Thyroid gland (tissue), 4 donors: Measurements from ENCODE around the gene FANCB. TPM values are rescaled to one million over a fixed set of nuclear protein-coding genes. Genes with fewer than 3 reads are reported as not detected.

Experiments
- DNase-seq, 2 donors: peaks; one replicate each; pipeline ENCODE4 v3.0.0-alpha.2; 2019
- H3K27ac ChIP-seq, 3 donors: fragments of 200-600 bp; sonication (generic); 1 replicate in 2 of 3; 2 replicates in 1 of 3; pipeline ENCODE4 v1.5.1; 2016 to 2019; ENCODE audit warnings: mild to moderate bottlenecking in 1 of 3, moderate library complexity in 1 of 3
- H3K27me3 ChIP-seq: fragments of 200-600 bp; sonication (generic); one replicate; pipeline ENCODE4 v1.5.1; 2019
- H3K36me3 ChIP-seq, 2 donors: fragments of 200-600 bp; sonication (generic); one replicate each; pipeline ENCODE4 v1.5.1; 2016 to 2019
- H3K4me1 ChIP-seq, 2 donors: fragments of 200-600 bp; sonication (generic); one replicate each; pipeline ENCODE4 v1.5.1; 2017 to 2019
- H3K4me3 ChIP-seq, 3 donors: fragments of 200-600 bp; sonication (generic); replicated peaks in 1 of 3; 1 replicate in 2 of 3; 2 replicates in 1 of 3; pipeline ENCODE4 v1.5.1; 2016; ENCODE audit warnings: mild to moderate bottlenecking in 1 of 3
- H3K9me3 ChIP-seq: fragments of 200-600 bp; sonication (generic); one replicate; pipeline ENCODE4 v1.5.1; 2017
- CTCF ChIP-seq, 6 experiments: fragments of 200-600 bp in 3 of 6; fragments of 450-650 bp in 3 of 6; sonication (generic) in 3 of 6; IDR thresholded peaks; one replicate each; pipeline ENCODE4 v1.5.1; 2016 to 2019; ENCODE audit warnings: antibody characterized with exemption in 6 of 6, mild to moderate bottlenecking in 2 of 6, inconsistent platforms in 1 of 6, moderate library complexity in 1 of 6
- POLR2A ChIP-seq, 2 donors: fragments of 450-650 bp; IDR thresholded peaks; one replicate each; pipeline ENCODE4 v1.6.1; 2017; ENCODE audit warnings: antibody characterized with exemption in 2 of 2, mild to moderate bottlenecking in 2 of 2, moderate library complexity in 1 of 2
- WGBS, 2 donors: methylation state at CpG; one replicate each; pipeline ENCODE4 v1.1.5; 2017; 5-methylcytosine and 5-hydroxymethylcytosine counted together
- intact Hi-C: fragments of 100-400 bp; cut with DNase I; formaldehyde crosslinking; loops from one replicate; pipeline ENCODE4 v1.15.1; 2023
- total RNA-seq, 4 donors: library from RNA; depleted of rRNA; stranded (reverse); fragments of >200 nt; gene quantifications; one replicate each; pipeline ENCODE4 v1.2.3, GENCODE V29; 2016

The FANCB gene
- total RNA-seq, 4 donors from 2014 or later = 0.71 to 2.2 (median 1.6) TPM

DNA sequence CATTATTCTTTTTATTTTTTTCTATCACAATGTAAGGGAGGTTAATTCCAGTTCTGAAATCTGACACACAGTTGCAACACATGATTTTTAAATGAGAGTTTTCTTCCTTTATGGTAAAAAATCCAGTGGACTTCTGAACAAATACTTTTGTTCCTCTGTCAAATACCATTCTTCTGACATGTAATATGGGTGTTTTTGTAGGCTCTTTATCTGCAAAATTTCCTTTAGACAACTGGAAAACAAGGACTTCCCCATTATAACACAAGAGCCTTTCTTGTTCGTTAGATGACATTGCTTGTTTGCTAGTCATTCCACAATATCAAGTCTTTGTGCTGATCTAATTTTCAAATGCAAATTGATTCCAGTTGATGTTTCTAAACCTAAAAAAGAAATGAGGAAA lies 7.7 kb downstream of the FANCB start:
- Histone ChIP-seq H3K9me3 (no peaks in the 10 kb centered on the region), H3K36me3 (no peaks in the 10 kb centered on the region), H3K4me1 (no peaks in the 10 kb centered on the region), H3K27ac (no peak overlapping the region), H3K27me3 (no peaks in the 10 kb centered on the region), H3K4me3 (no peak overlapping the region)
- no peak for DNase-seq
- TF ChIP-seq CTCF (IDR thresholded peaks at IDR 0.05) (no peak), POLR2A (IDR thresholded peaks at IDR 0.05) (no peak)
- intact Hi-C loops = no loop called here
- WGBS, 2 donors = 85 to 95% methylated on average over 1 of the region's 1 CpG

GRCh38 chrX:14864631-14865030 lies 8.2 kb downstream of the FANCB start:
- TF ChIP-seq CTCF (IDR thresholded peaks at IDR 0.05) = no peak
- H3K27me3 ChIP-seq = no peaks in the 10 kb centered on the region
- no peaks in the 10 kb centered on the region for H3K4me1 ChIP-seq
- H3K27ac ChIP-seq = no peak overlapping the region
- WGBS, 2 donors = 83 to 89% methylated on average over 1 of the region's 1 CpG
- no peaks in the 10 kb centered on the region for H3K36me3 ChIP-seq
- intact Hi-C loops = no loop called here
- H3K4me3 ChIP-seq = no peak overlapping the region
- DNase-seq = no peak
- no peaks in the 10 kb centered on the region for H3K9me3 ChIP-seq

DNA sequence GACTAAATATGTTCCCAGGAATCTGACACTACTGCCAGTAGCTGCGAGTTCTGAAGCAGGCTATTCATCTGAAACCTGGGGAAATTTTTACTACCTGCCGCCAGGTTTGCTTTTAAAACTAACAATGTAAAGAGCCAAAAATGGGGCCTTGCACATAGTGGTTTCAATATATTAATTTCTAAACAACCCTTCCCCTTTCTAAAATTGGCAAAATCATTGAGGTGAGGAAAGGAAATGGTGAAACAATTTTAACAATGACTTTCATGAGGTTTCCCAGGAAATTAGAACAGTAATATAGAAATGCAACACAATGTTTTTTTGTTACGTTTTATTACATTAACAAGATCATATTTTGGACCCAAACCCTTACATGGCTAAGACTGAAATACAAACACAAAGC lies 21.3 kb downstream of the FANCB start:
- Histone ChIP-seq H3K4me1 (no peaks in the 10 kb centered on the region), H3K36me3 (no peaks in the 10 kb centered on the region), H3K9me3 (no peaks in the 10 kb centered on the region), H3K4me3 (no peak overlapping the region), H3K27me3 (no peaks in the 10 kb centered on the region), H3K27ac (no peak overlapping the region)
- TF ChIP-seq CTCF (IDR thresholded peaks at IDR 0.05) = no peak
- no peak for TF ChIP-seq POLR2A (IDR thresholded peaks at IDR 0.05)
- intact Hi-C loops = no loop called here
- no peak for DNase-seq
- WGBS, 2 donors = 84 to 92% methylated on average over 3 of the region's 3 CpGs

GRCh38 chrX:14843666-14844065 lies 29.2 kb downstream of the FANCB start:
- no peak for DNase-seq
- Histone ChIP-seq H3K36me3 (no peaks in the 10 kb centered on the region), H3K27ac (no peak overlapping the region), H3K27me3 (no peaks in the 10 kb centered on the region), H3K9me3 (no peaks in the 10 kb centered on the region), H3K4me3 (no peak overlapping the region), H3K4me1 (no peaks in the 10 kb centered on the region)
- 85 to 92% methylated on average over 4 of the region's 4 CpGs for WGBS, 2 donors
- intact Hi-C loops = no loop called here
- no peak for TF ChIP-seq POLR2A (IDR thresholded peaks at IDR 0.05)
- no peak for TF ChIP-seq CTCF (IDR thresholded peaks at IDR 0.05)

GRCh38 chrX:14837155-14837554 lies 35.7 kb downstream of the FANCB start:
- H3K4me3 ChIP-seq = no peak overlapping the region
- H3K9me3 ChIP-seq = no peaks in the 10 kb centered on the region
- no peaks in the 10 kb centered on the region for H3K4me1 ChIP-seq
- whole genome bisulfite sequencing, 2 donors = 78 to 97% methylated on average over 2 of the region's 2 CpGs
- TF ChIP-seq POLR2A (IDR thresholded peaks at IDR 0.05) (no peak), CTCF (IDR thresholded peaks at IDR 0.05) (no peak)
- H3K36me3 ChIP-seq = no peaks in the 10 kb centered on the region
- no peak for DNase-seq
- H3K27ac ChIP-seq = no peak overlapping the region
- H3K27me3 ChIP-seq = no peaks in the 10 kb centered on the region
- intact Hi-C loops = no loop called here
